Forelimb muscle (tissue), 1 donor: Measurements from ENCODE around the gene CENPS. TPM values are rescaled to one million over a fixed set of nuclear protein-coding genes. Genes with fewer than 3 reads are reported as not detected.
"Not testable (repeated sequence)": the region's sequence is repeated elsewhere in the genome, so short reads cannot be mapped to it uniquely, and the experiment has no call there.

Experiments
- DNase-seq: peaks from one replicate; pipeline ENCODE4 v3.0.0-alpha.2; 2013; ENCODE audit warnings: low read depth
- polyA plus RNA-seq: library from polyadenylated mRNA; unstranded; fragments of 120-200 nt; gene quantifications from one replicate; pipeline ENCODE4 v1.2.1, GENCODE V29; 2013; ENCODE audit not compliant: insufficient read length

CENPS gene
- polyA plus RNA-seq = 8.7 TPM

DNA sequence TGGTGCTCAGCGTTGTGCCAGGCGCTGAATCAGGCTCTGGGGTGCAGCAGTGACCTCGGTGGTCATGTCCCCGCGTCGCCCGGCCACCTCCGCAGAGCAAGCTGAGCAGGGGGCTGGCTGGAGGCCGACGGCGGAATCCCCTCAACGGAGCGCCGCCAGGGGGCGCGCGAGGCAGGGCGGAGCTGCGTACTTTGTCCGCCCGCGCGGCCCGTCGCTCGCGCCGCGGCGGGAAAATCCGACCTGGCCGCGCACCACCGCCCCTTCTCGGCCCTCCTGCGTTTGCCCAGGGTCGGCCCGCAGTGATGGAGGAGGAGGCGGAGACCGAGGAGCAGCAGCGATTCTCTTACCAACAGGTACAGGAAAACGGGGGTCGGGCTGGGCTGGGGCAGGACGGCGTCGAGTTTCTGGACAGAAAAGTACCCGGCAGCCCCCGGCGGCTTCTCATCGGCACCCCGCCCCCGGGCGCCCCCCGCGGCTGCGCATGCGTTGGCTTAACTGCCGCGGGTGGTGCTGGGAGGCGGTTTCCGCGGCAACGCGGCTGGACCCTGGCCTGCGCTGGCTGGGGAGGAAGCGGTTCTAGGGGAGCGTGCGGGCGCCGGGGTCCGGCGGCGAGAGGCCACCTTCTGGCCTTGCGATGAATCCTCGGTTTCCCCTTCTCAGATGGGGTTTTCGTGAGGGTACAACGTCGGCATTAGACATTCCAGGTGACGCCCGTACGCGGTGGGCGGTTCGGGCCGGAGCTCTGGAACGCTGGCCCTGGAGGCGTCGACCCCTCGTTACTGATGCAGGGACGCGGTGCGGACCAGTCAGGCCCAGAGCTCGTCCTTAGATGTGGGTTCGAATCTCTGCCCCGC is at the start of gene CENPS:
Gene CENPS (plus strand): TSS at position 218 of the 854 bp plus-strand sequence. CDS start 85 bp downstream, at position 303.
- DNase-seq = peak; percentile 75

DNA sequence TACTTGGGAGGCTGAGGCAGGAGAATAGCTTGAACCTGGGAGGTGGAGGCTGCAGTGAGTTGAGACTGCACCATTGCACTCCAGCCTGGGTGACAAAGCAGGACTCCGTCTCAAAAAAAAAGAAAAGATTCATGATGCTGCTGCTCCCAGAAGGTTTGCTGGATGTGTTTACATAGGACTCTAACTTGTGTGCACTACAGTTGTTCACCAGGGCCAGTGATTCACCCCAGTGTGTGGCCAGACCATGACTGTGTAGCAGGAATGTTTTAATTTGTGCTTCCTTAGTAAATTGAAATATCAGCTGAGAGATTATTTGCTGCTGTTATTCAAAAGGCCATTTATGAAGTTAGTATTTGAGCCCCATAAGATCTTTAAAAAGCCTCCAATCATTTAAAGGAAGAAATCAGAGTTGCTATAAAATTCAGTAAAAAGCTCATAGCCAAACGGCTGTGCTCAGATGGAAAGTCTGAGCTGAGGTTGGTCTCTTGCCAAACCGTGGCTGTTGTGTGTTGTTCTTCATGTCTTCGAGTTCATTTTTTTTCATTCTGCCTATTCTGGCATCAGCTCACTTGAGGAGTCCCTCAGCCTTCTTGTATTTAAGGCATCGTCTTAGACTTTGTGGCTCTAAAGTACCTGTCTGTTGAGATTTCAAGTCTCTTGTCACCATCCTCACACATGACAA is 49.5 kb upstream of the CENPS start:
- DNase-seq = peak; percentile 75

DNA sequence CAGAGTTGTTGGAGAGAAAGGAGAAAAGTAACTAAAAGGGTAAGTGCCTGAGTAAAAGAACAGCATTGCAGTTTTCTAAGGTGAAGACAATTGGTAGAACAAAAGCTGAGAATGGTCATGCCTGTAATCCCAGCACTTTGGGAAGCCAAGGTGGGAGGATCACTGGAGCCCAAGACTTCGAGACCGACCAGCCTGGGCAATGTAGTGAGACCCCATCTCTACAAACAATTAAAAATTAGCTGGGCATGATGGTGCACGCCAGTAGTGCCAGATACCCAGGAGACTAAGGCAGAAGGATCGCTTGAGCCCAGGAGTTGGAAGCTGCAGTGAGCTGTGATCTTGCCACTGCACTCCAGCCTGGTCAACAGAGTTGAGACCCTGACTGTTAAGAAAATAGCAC is 46.6 kb upstream of the CENPS start:
- no peak for DNase-seq

DNA sequence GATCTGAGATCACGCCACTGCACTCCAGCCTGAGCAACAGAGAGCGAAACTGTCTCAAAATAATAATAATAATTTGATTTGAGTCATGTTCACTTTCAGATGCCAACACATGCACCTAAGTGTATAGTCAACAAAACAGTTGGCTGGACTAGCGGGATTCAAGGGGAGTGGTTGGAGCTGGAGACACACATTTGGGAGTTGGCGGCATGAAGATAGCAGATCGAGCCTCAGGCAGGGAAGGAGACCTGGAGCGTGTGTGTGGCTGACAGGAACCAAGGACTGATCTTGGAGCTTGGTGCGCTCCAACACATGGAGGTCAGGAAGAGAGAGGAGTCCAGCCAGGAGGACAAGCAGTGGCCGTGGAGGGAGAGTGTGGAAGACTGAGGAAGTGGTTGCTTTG is 46.0 kb upstream of the CENPS start:
- DNase-seq = no peak

DNA sequence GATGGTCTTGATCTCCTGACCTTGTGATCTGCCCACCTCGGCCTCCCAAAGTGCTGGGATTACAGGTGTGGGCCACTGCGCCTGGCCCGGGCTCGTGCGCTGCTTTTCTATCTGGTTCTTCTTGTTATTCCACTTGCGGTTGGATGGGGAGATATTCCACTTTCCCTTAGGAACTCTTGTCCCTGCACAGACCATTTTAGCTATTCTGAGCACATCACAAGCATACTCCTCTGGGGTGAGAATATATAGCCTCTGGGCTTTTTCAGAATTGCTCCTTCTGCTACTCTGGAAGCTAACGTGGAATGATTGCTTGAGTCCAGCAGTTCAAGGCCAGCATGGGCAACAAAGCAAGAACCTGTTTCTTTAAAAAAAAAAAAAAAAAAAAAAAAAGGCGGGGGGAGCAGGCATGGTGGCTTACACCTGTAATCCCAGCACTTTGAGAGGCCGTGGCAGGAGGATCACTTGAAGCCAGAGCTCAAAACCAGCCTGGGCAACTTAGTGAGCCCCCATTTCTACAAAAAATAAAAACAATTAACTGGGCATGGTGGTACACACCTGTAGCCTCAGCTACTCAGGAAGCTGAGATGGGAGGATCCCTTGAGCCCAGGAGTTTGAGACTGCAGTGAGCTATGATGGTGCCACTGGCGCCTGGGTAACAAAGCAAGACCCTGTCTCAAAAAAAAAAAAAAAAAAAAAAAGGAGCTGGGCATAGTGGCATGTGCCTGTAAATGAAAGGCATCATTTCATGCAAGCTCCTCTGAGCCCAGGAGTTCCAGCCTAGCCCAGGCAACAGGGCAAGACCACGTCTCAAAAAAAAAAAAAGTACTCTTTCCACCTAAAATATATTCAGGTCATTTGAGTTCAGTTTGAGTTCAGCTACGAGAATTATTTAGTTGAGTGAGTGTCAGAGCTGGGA is 43.2 kb upstream of the CENPS start:
- DNase-seq = no peak

DNA sequence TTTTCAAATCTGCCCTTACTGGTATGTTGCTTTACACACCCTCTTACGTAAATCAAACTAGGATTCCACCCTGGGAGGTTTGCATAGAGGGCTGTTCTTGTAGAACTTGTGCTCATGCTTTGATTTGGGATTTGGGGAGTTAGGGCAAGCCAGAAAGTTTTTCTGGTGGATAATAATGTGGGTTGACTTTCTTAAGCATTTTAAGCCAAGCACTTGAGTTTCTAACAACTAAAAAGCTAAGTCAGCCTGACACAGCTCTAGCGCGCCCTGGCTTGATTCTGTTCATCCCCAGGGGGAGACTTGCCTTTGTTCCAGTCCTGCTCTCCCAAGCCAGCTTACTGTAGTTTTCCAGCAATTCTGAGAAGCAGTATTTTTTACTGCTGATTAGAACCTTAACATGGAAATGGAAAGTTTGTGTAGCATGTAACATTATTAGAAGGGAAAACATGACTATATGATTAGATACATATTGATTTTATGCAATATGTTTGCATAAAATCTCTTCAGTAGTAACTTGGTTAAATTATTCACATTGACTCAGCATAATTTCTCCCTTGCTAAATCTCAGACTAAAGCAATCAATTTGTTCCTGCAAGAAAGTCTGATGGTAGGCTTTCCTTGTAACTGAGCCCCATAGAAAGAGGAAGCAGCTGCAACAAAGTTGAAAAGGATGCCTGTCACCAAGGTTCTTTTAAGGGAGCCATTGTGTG is 42.4 kb upstream of the CENPS start:
- DNase-seq = peak; percentile 86

DNA sequence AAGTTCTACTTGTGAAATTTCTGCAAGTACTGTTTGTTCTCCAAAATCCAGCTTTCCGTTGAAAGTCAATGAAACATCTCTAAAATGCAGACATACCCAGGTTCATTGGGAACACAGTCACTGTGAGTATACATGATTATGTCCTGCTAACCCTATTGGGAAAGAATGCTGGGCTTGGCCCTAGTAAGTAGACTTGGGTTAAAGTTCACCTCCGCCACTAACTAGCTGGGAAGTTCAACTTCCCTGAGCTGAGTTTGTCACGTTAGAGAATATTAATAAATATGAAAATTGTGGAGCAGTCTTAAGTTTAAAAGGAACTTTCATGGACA is 41.9 kb upstream of the CENPS start:
- no peak for DNase-seq

DNA sequence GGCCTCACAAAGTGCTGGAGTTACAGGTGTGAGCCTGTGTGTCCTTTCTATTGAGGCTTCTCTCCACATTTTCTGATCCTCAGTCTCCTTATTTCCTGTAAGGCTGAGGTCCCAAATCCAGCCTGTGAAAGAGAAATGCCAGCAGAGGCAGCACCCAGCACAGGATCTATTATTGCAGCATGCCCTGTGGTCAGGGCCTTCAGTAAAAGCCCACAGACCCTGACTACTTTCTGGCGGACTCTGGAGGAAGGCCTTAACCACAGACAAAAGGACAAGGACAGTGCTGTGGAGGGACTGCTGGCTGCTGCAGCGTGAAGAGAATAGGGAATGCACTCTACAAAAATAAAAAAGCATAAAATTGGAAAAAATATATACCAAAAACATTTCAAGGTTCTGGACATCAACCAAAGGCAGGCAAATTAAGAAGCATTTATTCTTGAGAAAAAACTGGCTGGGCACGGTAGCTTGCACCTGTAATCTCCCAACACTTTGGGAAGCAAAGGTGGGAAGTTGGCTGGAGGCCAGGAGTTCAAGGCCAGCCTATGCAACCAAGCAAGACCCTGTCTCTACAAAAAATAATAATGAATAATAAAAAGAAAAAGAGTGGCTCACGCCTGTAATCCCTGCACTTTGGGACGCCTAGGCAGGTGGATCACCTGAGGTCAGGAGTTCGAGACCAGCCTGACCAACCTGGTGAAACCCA is 40.8 kb upstream of the CENPS start:
- no peak for DNase-seq

DNA sequence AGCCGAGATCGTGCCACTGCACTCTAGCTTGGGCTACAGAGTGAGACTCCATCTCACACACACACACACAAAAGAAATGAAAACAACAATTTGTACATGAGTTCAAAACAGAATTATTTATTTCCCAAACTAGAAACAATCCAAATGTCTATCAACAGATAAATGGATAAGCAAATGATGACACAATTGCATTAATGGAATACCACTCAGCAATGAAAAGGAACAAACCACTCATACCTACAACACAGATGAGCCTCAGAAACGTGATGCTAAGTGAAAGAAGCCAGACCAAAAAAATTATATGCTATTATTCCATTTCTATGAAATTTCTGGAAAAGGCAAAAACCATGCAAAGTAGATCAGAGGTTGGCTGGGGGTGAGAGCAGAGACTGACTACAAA is 33.4 kb upstream of the CENPS start:
- no peak for DNase-seq

DNA sequence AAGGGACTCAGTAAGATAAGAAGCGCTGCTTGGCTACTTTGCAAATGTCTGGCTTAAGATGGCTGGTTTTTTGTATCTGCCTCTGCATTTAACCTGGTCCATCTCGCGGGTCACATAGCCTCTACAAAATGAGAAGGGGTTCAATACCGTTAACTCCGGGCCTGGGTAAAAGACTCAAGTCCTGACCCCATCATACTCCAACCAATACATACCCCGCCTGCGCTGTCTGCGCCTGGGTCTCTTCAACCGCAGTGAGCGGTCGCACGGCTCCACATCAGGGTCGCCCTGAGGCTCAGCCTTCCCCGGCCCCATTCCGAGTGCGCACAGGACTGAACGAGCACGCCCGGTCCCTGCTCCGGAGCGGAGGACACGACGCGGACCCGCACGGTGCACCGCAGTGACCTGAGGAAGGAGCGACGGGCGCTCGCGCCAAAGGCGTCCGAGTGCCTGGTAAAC is 31.9 kb upstream of the CENPS start:
- no peak for DNase-seq

DNA sequence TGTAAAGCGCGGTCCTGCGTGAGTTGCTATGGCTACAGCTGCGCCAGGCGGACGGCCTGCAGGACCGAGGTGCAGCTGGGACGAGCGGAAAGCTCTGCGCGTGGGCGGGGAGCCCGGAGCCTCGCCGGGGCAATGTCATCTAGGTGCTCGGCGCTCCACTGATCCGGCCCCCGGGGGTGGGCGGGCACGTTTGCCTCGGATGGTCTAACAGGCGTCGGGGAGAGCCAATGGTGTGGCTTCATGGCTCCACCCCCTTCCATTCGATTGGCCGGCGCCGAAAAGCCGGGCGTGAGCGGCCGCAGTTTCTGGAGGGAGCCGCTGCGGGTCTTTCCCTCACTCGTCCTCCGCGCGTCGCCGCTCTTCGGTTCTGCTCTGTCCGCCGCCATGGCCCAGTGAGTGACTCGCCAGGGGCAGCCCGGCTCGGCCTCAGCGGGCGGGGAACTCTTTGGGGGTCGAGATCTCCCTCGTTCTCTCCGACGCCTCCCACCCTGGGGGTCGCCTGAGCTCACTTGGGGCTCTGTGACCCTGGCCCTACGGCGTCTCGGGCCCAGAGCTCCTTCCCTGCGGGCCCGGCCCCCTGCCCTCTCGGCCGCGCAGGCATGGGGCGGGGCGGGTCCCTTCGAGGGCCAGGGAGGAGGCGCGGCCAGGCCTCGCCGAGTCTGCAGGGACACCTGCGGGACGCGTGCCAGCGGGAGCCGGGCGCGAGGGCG is 31.3 kb upstream of the CENPS start, which contains the start of gene PGD:
Gene PGD (plus strand): TSS at position 331 of the 710 bp plus-strand sequence. CDS start 54 bp downstream, at position 385.
- DNase-seq = peak; percentile 90

DNA sequence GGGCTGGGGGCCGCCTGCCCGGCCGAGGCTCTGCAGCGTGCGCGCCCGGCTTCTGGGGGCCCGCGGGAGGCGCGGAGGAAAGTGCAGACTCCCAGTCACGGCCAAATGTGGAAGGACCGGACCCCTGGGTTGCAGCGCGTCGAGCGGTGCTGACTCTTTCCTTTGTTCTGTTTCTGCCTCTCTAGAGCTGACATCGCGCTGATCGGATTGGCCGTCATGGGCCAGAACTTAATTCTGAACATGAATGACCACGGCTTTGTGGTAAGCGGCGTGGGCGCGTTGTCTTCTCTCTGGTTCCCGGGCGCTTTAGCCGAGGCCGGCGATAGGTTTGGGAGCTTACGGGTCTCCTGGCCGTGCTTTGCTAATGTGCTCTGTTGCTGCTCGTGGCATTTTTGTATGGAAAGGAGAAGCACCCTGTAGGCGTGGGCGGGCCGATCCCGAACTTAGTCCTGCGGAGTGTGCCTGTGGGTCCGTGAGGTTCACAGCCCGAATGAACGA is 30.7 kb upstream of the CENPS start:
- DNase-seq = no peak

DNA sequence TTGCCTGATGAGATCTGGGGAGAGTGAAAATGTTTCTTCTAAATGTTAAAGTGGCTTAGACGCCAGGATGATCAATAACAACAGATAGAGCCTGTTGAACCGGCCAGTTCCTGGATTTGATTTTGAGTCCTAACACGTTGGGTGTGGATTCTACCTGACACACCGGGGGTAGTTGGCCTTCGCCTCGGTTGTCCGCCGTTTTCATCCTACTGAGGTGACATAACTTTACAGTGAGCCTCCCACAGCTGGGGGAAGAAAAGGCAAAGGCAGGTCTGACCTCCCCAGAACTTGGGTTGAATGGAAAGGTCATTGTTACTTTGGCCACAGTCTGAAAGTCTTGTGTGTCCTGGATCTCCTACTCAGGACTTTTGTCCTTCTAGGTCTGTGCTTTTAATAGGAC is 30.2 kb upstream of the CENPS start:
- DNase-seq = no peak

DNA sequence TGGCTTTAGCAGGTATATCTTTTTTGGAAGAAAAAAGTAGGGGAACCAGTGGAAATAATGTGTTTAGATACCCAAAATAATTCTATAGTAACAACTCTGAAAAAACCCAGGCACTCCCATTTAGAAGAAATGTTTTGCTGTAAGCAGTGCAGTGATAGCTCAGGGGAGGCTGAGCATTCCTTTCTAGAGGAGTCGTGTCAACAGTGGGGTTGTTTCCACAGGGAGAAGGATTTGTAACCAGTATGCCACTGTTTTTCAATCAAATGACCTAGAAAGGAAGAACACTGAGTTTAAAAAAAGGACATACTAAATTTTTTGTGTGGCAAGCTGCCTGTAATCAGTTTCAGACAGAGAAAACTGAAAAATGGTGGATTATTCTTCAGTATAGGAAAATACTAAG is 29.0 kb upstream of the CENPS start:
- DNase-seq = no peak

DNA sequence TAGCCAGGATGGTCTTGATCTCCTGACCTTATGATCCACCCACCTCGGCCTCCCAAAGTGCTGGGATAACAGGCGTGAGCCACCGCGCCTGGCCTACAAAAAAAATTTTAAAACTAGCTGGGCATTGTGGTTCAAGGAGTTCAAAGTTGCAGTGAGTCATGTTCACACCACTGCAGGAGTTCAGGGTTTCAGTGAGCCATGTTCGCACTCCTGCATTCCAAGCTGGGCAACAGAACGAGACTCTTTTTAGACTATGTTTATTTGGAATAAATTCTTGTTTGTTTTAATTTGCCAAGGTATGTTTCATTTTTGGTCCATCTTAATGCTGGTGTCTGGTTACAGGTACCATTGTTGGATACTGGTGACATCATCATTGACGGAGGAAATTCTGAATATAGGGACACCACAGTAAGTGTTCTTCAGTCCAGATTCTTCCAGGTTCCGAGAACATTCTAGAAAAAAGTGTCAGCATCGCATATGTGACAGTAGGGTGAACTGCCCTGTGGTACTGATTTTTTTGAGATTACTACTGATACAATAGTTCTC is 27.4 kb upstream of the CENPS start:
- DNase-seq = no peak

DNA sequence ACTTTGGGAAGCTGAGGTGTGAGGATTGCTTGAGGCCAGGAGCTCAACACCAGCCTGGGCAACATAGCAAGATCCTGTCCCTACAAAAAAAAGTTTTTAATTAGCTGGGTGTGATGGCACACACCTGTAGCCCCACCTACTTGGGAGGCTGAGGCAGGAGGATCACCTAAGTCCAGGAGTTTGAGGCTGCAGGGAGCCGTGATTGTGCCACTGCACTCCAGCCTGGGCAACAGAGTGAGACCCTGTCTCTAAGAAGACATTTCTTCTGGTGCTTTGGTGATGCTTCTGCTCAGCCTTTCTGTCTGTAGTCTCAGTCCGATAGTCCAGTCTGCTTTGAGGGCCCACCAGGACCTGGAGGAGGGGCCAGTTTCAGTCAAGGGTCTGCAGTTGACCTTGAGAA is 23.0 kb upstream of the CENPS start:
- DNase-seq = no peak

DNA sequence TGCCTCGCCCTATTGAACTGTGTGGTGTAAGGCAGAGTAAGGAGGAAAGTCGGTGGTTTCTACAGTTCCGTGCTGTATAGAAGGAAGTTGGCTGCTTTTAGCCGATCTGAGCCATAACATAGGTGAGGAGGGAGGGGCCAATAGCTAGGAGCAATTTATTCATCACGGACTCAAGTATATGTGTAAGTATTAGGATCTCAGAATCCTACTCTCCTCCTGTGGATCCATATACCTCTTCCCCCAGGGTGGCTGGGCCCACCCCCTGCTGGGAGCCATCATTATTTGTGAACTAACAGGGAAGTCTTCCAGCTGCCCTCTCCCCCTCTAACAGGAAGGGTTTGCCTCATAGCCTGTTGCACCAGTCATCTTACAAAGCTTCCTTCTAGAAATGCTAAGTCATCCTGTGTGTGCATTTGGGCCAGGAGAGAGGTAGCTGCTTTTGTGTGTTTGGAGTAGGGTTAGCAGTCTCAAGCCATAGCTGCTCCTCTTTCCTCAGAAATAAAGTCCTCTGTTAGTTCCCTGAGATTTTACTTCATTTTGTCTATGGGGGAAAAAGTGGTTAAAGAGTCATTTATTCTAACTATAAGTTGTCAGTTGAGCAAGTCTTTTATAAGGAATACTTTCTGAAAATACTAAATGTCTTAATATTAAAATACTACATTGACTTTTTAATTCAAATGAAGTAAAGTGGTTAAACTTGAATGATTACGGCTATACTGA is 14.9 kb upstream of the CENPS start:
- no peak for DNase-seq

DNA sequence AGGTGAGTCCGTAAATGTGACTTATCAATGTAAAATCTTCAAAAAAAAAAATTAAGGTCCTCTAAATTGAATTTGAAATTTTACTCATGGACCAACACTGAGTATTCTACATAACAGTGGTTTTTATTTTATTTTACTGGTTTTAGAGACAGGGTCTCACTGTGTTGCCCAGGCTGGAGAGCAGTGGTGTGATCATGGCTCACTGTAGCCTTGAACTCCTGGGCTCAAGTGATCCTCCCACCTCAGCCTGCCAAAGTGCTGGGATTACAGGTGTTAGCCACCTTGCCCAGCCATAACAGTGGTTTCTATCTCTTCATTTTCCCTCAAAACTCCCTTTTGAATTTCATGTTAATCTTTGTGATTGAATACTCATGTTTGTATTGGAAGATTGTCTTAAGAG is 14.3 kb upstream of the CENPS start:
- not testable (repeated sequence) for DNase-seq

DNA sequence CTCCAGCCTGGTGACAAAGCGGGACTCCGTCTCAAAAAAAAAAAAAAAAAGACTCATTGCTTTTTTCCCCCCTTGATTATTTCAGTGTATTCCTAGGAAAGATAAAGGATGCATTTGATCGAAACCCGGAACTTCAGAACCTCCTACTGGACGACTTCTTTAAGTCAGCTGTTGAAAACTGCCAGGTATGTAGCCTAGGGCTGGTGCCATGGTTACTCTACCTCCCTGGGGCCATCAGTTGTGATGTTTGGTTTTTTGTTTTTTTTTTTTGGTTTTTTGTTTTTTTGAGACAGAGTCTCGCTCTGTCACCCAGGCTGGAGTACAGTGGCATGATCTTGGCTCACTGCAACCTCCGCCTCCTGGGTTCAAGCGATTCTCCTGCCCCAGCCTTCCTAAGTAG is 11.5 kb upstream of the CENPS start:
- DNase-seq = not testable (repeated sequence)
